Left lung (tissue), 10 donors: ENCODE results near the gene TMPRSS13. TPM values are rescaled to one million over a fixed set of nuclear protein-coding genes. Genes with fewer than 3 reads are reported as not detected.

ENCODE experiments used
- ATAC-seq: fragments of 200-7000 bp; cut with Tn5 transposase; one replicate; pipeline ENCODE4 v1.9.1; 2020; ENCODE audit warnings: moderate library complexity
- DNase-seq, 4 donors: peaks; one replicate each; pipeline ENCODE4 v3.0.0-alpha.2; 2013 to 2020
- H3K27ac ChIP-seq, 2 donors: fragments of 200-600 bp; sonication (generic) in 1 of 2; one replicate each; pipeline versions ENCODE4 v1.5.0 to v1.8.0; 2020 to 2021
- H3K27me3 ChIP-seq, 2 donors: fragments of 200-600 bp; sonication (generic) in 1 of 2; one replicate each; pipeline versions ENCODE4 v1.5.0 to v1.8.0; 2020 to 2021
- H3K36me3 ChIP-seq, 2 donors: fragments of 200-600 bp; sonication (generic) in 1 of 2; one replicate each; pipeline versions ENCODE4 v1.5.0 to v1.8.0; 2020 to 2021
- H3K4me1 ChIP-seq, 2 donors: fragments of 200-600 bp; one replicate each; pipeline ENCODE4 v1.8.0; 2021
- H3K4me3 ChIP-seq, 2 donors: fragments of 200-600 bp; sonication (generic) in 1 of 2; one replicate each; pipeline versions ENCODE4 v1.5.0 to v1.8.0; 2020 to 2021; ENCODE audit warnings: mild to moderate bottlenecking in 1 of 2
- H3K9me3 ChIP-seq, 2 donors: fragments of 200-600 bp; sonication (generic) in 1 of 2; one replicate each; pipeline versions ENCODE4 v1.5.0 to v1.8.0; 2020 to 2021
- CTCF ChIP-seq, 2 donors: fragments of 200-600 bp; sonication (generic) in 1 of 2; IDR thresholded peaks; one replicate each; pipeline versions ENCODE4 v1.5.0 to v1.8.0; 2021; ENCODE audit warnings: antibody characterized with exemption in 2 of 2
- intact Hi-C, 2 donors: fragments of 100-400 bp; cut with DNase I; formaldehyde crosslinking; loops; one replicate each; pipeline versions ENCODE4 v1.11.2 to v1.14.2; 2022
- polyA plus RNA-seq, 6 donors: library from polyadenylated mRNA; unstranded; fragments of 120-200 nt; gene quantifications; one replicate each; pipeline ENCODE4 v1.2.1, GENCODE V29; 2013; ENCODE audit not compliant: insufficient read length in 6 of 6
- total RNA-seq, 2 donors: library from RNA; stranded (reverse); fragmentation: NEBNext Ultra II Directional; extraction: Animal tissue kit (Norgen Biotek cat#: 25700); gene quantifications; one replicate each; pipeline ENCODE4 v1.2.1, GENCODE V29; 2021
- donor health status: DM: no; HTN: yes; CAD: no.
- donor health status: DM: no; HTN: no; CAD: no.

TMPRSS13 gene
- total and polyA plus RNA-seq, 8 donors = 4.6 to 10.7 (median 8.1) TPM

DNA sequence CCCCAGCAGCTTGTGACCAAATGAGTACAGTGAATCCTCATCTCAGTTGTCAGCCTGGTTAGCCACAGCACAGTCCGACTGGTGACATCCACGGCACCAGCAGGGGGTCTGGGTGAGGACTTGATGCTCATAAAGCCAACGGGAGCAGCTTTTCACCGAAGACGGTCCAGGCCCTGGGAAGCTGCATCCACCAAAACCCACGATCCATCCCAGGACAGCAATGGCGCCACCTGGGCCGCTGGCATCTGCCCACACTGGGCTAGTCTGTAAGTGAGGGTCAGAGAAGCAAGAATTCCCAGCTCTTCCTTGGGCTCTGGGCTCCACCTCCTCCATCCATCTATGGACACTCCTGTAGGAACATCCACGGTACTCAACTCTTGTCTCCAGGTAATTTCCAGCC lies 27.6 kb downstream of the TMPRSS13 start:
- H3K27me3 ChIP-seq = no peaks in the 10 kb centered on the region
- ATAC-seq (no peak), DNase-seq (peak in 1 of 4 donors; percentile 28)
- peaks cover 0 to 3% of the 10 kb centered on the region in 2 donors for H3K4me1 ChIP-seq
- no peak for TF ChIP-seq CTCF (IDR thresholded peaks at IDR 0.05)
- H3K9me3 ChIP-seq = no peaks in the 10 kb centered on the region
- no peak overlapping the region for H3K27ac ChIP-seq
- H3K4me3 ChIP-seq = no peak overlapping the region
- intact Hi-C loops = loop anchor here in 1 of 2 donors (10.0 kb wide), 1 partner anchor 57 kb away; no protein-coding TSS in a partner anchor
- H3K36me3 ChIP-seq = no peaks in the 10 kb centered on the region

GRCh38 chr11:117900720-117901440 lies 28.3 kb downstream of the TMPRSS13 start:
- no peak overlapping the region for H3K27ac ChIP-seq
- DNase-seq (peak in 1 of 4 donors; percentile 22), ATAC-seq (no peak)
- no peaks in the 10 kb centered on the region for H3K36me3 ChIP-seq
- H3K4me1 ChIP-seq = peaks cover 0 to 3% of the 10 kb centered on the region in 2 donors
- no peak for TF ChIP-seq CTCF (IDR thresholded peaks at IDR 0.05)
- H3K27me3 ChIP-seq = no peaks in the 10 kb centered on the region
- H3K9me3 ChIP-seq = no peaks in the 10 kb centered on the region
- no peak overlapping the region for H3K4me3 ChIP-seq
- intact Hi-C loops = loop anchor here in 1 of 2 donors (10.0 kb wide), 1 partner anchor 56 kb away; no protein-coding TSS in a partner anchor

DNA sequence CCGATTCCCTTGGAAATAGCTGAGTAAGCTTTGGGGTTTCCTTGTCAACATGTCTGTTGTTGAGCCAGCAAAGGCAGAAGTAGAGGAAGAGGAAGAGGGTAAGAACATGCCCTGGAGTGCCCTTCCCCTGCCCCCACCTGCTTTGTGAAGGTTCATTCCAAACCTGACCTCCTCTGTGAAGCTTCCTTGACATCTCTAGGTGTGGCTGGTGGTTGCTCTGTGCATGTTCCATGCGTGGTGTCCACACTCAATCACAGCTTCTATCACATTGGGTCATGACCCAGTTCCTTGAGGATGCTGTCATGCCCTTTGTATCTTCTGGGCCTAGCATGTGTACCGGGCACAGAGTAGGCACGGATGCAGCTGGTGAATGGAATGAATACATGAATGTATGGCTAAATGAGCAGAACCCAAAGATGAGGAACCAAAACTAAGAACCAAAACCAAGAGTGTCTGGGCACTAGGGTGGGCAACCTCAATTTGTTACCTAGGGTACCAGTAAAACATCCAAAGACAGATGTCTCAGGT lies 29.0 kb downstream of the TMPRSS13 start:
- H3K27ac ChIP-seq = no peak overlapping the region
- H3K27me3 ChIP-seq = no peaks in the 10 kb centered on the region
- intact Hi-C loops = loop anchor here in 1 of 2 donors (10.0 kb wide), 1 partner anchor 55 kb away; no protein-coding TSS in a partner anchor
- no peaks in the 10 kb centered on the region for H3K9me3 ChIP-seq
- H3K4me3 ChIP-seq = no peak overlapping the region
- H3K36me3 ChIP-seq = no peaks in the 10 kb centered on the region
- TF ChIP-seq CTCF (IDR thresholded peaks at IDR 0.05) = no peak
- peaks cover 0 to 3% of the 10 kb centered on the region in 2 donors for H3K4me1 ChIP-seq
- ATAC-seq (peak; percentile 44), DNase-seq (peak in 1 of 4 donors; percentile 29)

GRCh38 chr11:117898059-117898458 lies 31.1 kb downstream of the TMPRSS13 start:
- ATAC-seq = no peak
- intact Hi-C loops = no loop called here

More at GRCh38 chr11:117898059-117898458, 31.1 kb downstream of the TMPRSS13 start:
- peaks cover 0 to 3% of the 10 kb centered on the region in 2 donors for H3K4me1 ChIP-seq
- peak in 1 of 4 donors; percentile 22 for DNase-seq
- no peaks in the 10 kb centered on the region for H3K36me3 ChIP-seq
- TF ChIP-seq CTCF (IDR thresholded peaks at IDR 0.05) = no peak
- no peaks in the 10 kb centered on the region for H3K27me3 ChIP-seq
- H3K4me3 ChIP-seq = no peak overlapping the region
- no peaks in the 10 kb centered on the region for H3K9me3 ChIP-seq
- no peak overlapping the region for H3K27ac ChIP-seq
